GM23338 (cell line): ENCODE data around the gene ACTR2. TPM values are rescaled to one million over a fixed set of nuclear protein-coding genes. Genes with fewer than 3 reads are reported as not detected.
A peak's percentile ranks its signal among the peaks of the same experiment; 100 is the strongest.

Source experiments
- ATAC-seq: fragments of 200-7000 bp; cut with Tn5 transposase; 3 replicates; pipeline ENCODE4 v1.9.1; 2020
- DNase-seq: peaks from one replicate; pipeline ENCODE4 v3.0.0-alpha.2; 2015; ENCODE audit warnings: low spot score
- H2AFZ ChIP-seq: fragments of 200-600 bp; sonication (generic); 2 replicates; pipeline ENCODE4 v1.8.0; 2016; ENCODE audit warnings: antibody characterized with exemption, mild to moderate bottlenecking, moderate library complexity
- H3F3A ChIP-seq: fragments of 200-600 bp; sonication (generic); replicated peaks from 2 replicates; pipeline ENCODE4 v1.8.0; 2017; ENCODE audit warnings: antibody characterized with exemption, mixed run types, low read depth
- H3K27ac ChIP-seq: fragments of 200-600 bp; sonication (generic); 2 replicates; pipeline ENCODE4 v1.6.1; 2016; ENCODE audit warnings: low read depth
- H3K27me3 ChIP-seq: fragments of 200-600 bp; sonication (generic); 2 replicates; pipeline ENCODE4 v1.8.0; 2016; ENCODE audit warnings: mild to moderate bottlenecking, mixed run types, moderate library complexity; ENCODE audit not compliant: insufficient read depth
- H3K36me3 ChIP-seq: fragments of 200-600 bp; sonication (generic); 2 replicates; pipeline ENCODE4 v1.8.0; 2016; ENCODE audit warnings: mild to moderate bottlenecking; ENCODE audit not compliant: insufficient read depth
- H3K4me1 ChIP-seq: fragments of 200-600 bp; sonication (generic); 2 replicates; pipeline ENCODE4 v1.8.0; 2016; ENCODE audit warnings: mild to moderate bottlenecking, moderate library complexity; ENCODE audit not compliant: insufficient read depth
- H3K4me2 ChIP-seq: fragments of 200-600 bp; sonication (generic); 2 replicates; pipeline ENCODE4 v1.7.1; 2017; ENCODE audit warnings: mixed run types
- H3K4me3 ChIP-seq: fragments of 200-600 bp; sonication (generic); 2 replicates; pipeline ENCODE4 v1.6.1; 2016; ENCODE audit warnings: mixed run types
- H3K79me2 ChIP-seq: fragments of 200-600 bp; sonication (generic); replicated peaks from 2 replicates; pipeline ENCODE4 v1.8.0; 2017; ENCODE audit warnings: mild to moderate bottlenecking; ENCODE audit not compliant: insufficient read depth
- H3K9me2 ChIP-seq: fragments of 200-600 bp; sonication (generic); 2 replicates; pipeline ENCODE4 v1.8.0; 2017; ENCODE audit not compliant: insufficient read depth
- H4K20me1 ChIP-seq: fragments of 200-600 bp; sonication (generic); replicated peaks from 2 replicates; pipeline ENCODE4 v1.8.0; 2017; ENCODE audit warnings: mild to moderate bottlenecking; ENCODE audit not compliant: insufficient read depth
- H3K27ac Mint-ChIP-seq: 2 replicates; pipeline ENCODE4 v1.8.0; 2020; ENCODE audit warnings: inconsistent platforms, mild to moderate bottlenecking, moderate library complexity, mixed read lengths
- H3K27me3 Mint-ChIP-seq: 3 replicates; pipeline ENCODE4 v1.8.0; 2022; ENCODE audit warnings: low read depth, mild to moderate bottlenecking, moderate library complexity, mixed read lengths, inconsistent platforms; ENCODE audit not compliant: insufficient read depth, poor library complexity
- H3K36me3 Mint-ChIP-seq: 3 replicates; pipeline ENCODE4 v1.8.0; 2021; ENCODE audit warnings: low read depth, mild to moderate bottlenecking, inconsistent platforms, moderate library complexity, mixed read lengths
- H3K4me1 Mint-ChIP-seq: 3 replicates; pipeline ENCODE4 v1.8.0; 2020; ENCODE audit warnings: mild to moderate bottlenecking, inconsistent platforms, mixed read lengths
- H3K4me3 Mint-ChIP-seq: 3 replicates; pipeline ENCODE4 v1.8.0; 2021; ENCODE audit warnings: moderate library complexity, mild to moderate bottlenecking, inconsistent platforms, mixed read lengths
- H3K9me3 Mint-ChIP-seq: 3 replicates; pipeline ENCODE4 v1.8.0; 2020; ENCODE audit warnings: moderate library complexity, mild to moderate bottlenecking, inconsistent platforms, mixed read lengths
- CREB1 ChIP-seq: fragments of 250-450 bp; sonication (Bioruptor Pico); IDR thresholded peaks from 2 replicates; pipeline ENCODE4 v1.5.0; 2020; ENCODE audit warnings: low read depth, mild to moderate bottlenecking, moderate library complexity
- EZH2 ChIP-seq: fragments of 200-600 bp; sonication (generic); IDR thresholded peaks from one replicate; pipeline ENCODE4 v1.8.0; 2017; ENCODE audit warnings: antibody characterized with exemption, mild to moderate bottlenecking, low read depth; ENCODE audit not compliant: unreplicated experiment
- NANOG ChIP-seq: IDR thresholded peaks from 2 replicates; pipeline ENCODE4 v1.6.1; 2016; ENCODE audit warnings: antibody characterized with exemption, borderline replicate concordance
- POLR2AphosphoS5 ChIP-seq: IDR thresholded peaks from 2 replicates; pipeline ENCODE4 v1.6.1; 2016; ENCODE audit warnings: antibody characterized with exemption, low read depth
- ZNF462 ChIP-seq: fragments of 250-450 bp; sonication (Bioruptor Pico); IDR thresholded peaks from 2 replicates; pipeline ENCODE4 v1.5.0; 2020; ENCODE audit warnings: mild to moderate bottlenecking, moderate library complexity
- long read RNA-seq: library from polyadenylated mRNA; unstranded; transcript quantifications from one replicate; pipeline ENCODE4 v2.0.0, GENCODE V29; 2020; ENCODE audit not compliant: unreplicated experiment
- polyA plus RNA-seq: library from polyadenylated mRNA; unstranded; fragments of >200 nt; fragmentation: Nextera tagmentation; extraction: Ambion mirVana; gene quantifications from 2 replicates; pipeline ENCODE4 v1.2.1, GENCODE V29; 2016
- total RNA-seq: library from RNA; depleted of rRNA; stranded (reverse); fragments of >200 nt; shearing (Covaris generic); gene quantifications from 2 replicates; pipeline ENCODE4 v1.2.3, GENCODE V29; 2014; rRNA removed
- TF ChIP-seq, protein P1 (sequence below): IDR thresholded peaks from 2 replicates; pipeline ENCODE4 v1.6.1; 2016; ENCODE audit warnings: antibody characterized with exemption

ACTR2 gene
- total RNA-seq (87.6 and 95.8 TPM in 2 replicates), polyA plus RNA-seq (69.8 and 73.6 TPM in 2 replicates)
- long read RNA-seq, transcript ACTR2-201 (9 exons, 3,861 nt): major isoform, 35 of 47 reads
- long read RNA-seq, partial matches to known transcripts: 5 of 47 reads
- long read RNA-seq, other reads (novel, unspliced or antisense): 7 of 47 reads

DNA sequence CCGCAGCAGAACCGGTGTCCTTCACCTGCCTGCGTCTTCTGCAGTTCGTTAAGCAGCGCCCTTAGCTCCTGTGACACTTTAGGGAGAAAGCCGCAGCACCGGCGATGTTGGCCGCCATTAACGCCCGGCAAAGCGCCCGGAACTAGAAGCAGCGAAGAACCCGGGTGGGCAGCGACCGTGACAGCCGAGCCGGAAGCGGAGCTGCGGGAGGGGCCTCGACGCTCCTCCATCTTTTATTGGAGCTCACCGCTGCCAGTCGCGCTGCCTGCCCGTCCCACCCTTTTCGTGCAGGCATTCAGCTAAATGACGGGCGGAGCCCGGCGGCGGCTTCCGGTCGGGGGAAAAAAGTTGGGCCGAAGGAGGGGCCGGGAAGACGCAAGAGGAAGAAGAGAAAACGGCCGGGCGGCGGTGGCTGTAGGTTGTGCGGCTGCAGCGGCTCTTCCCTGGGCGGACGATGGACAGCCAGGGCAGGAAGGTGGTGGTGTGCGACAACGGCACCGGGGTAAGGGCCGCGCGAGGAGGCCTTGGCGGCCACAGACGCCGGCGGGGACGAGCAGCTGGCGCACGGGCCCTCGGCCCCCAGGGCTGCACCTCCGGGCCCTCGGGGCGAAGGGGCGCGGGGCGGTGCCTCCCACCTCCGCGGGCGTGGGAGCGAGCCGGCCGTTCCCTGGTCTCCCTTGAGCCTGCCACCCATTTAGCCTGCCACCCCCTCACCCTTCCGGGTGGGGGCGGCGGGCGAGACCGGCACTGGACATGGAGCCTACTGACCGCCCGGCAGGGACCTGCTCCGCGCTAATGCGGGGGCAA, at the start of gene ACTR2:
TSS of gene ACTR2 (plus strand) at position 376 of the 807 bp plus-strand sequence. CDS start at position 455, 79 bp downstream.
- Histone ChIP-seq H2AFZ (peak within 1 kb of the TSS; percentile 97), H3K9me2 (no peaks in the 10 kb centered on the region), H3K4me3 (peak within 1 kb of the TSS; percentile 96), H4K20me1 (peaks cover 31% of the 10 kb centered on the region), H3K27me3 (no peaks in the 10 kb centered on the region), H3F3A (no peaks in the 10 kb centered on the region), H3K36me3 (no peaks in the 10 kb centered on the region), H3K79me2 (peaks cover 60% of the 10 kb centered on the region), H3K27ac (peak within 1 kb of the TSS; percentile 81), H3K4me1 (peaks cover 21% of the 10 kb centered on the region), H3K4me2 (peak within 1 kb of the TSS; percentile 91)
- Mint-ChIP-seq H3K27ac (peak within 1 kb of the TSS; percentile 94), H3K9me3 (no peaks in the 10 kb centered on the region; the same call in 2 of the 3 replicates), H3K36me3 (no peaks in the 10 kb centered on the region), H3K27me3 (peaks cover 7% of the 10 kb centered on the region), H3K4me1 (peaks cover 10% of the 10 kb centered on the region), H3K4me3 (peak within 1 kb of the TSS; percentile 98)
- DNase-seq (peak; percentile 97), ATAC-seq (peak; percentile 95)
- TF ChIP-seq, protein P1, sequence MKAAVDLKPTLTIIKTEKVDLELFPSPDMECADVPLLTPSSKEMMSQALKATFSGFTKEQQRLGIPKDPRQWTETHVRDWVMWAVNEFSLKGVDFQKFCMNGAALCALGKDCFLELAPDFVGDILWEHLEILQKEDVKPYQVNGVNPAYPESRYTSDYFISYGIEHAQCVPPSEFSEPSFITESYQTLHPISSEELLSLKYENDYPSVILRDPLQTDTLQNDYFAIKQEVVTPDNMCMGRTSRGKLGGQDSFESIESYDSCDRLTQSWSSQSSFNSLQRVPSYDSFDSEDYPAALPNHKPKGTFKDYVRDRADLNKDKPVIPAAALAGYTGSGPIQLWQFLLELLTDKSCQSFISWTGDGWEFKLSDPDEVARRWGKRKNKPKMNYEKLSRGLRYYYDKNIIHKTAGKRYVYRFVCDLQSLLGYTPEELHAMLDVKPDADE: 0 out of 2 replicates have a peak, but pooled peaks have one; percentile 19
- TF ChIP-seq NANOG (no peak), POLR2AphosphoS5 (peak; percentile 95), CREB1 (CRISPR knock-in tag) (peak; percentile 80), EZH2 (no peak), ZNF462 (CRISPR knock-in tag) (no peak)
